Transverse colon (tissue), 3 donors: ENCODE results near the gene DKK3.

Source experiments
- POLR2A ChIP-seq: fragments of 450-650 bp; IDR thresholded peaks from one replicate; pipeline ENCODE4 v1.6.1; 2016; ENCODE audit warnings: antibody characterized with exemption, mild to moderate bottlenecking, moderate library complexity
- TF ChIP-seq, protein P1 (sequence below), 5 experiments: fragments of 200-600 bp in 3 of 5; fragments of 450-650 bp in 2 of 5; sonication (generic) in 3 of 5; IDR thresholded peaks; 1 replicate in 2 of 5; 2 replicates in 3 of 5; pipeline ENCODE4 v1.5.1; 2016 to 2017; ENCODE audit warnings: antibody characterized with exemption in 5 of 5, inconsistent platforms in 3 of 5, mild to moderate bottlenecking in 2 of 5, moderate library complexity in 1 of 5

DNA sequence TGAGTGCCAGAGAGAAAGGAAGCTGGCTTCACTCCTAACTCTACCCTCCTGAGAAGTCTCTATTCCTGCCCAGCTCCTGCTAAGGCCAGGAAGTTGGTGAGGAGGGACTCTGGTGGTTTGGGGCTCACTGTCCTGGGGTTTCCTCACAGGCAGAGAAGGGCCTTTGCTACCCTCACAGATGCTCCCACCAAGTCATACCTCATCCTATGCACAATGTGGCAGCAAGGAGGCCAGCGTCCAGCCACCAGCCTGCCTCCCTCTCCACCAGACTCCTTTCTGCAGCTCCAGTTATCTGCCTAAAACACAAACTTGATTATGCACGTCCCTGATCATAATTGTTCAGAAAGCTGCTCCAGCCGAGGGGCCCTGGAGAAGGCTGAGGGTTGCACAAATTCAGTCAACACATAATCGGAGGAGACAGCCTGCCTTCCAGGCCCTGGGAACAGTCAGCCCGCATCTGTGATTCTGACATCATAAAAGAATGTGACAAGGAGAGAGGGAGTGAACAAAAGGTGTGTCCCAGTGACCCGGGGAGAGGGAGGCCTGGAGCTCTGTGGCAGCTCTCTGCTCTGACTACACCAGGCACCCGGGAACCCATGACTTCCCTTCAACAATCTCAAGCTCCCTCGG lies 28.8 kb downstream of the DKK3 start:
- TF ChIP-seq, protein P1, sequence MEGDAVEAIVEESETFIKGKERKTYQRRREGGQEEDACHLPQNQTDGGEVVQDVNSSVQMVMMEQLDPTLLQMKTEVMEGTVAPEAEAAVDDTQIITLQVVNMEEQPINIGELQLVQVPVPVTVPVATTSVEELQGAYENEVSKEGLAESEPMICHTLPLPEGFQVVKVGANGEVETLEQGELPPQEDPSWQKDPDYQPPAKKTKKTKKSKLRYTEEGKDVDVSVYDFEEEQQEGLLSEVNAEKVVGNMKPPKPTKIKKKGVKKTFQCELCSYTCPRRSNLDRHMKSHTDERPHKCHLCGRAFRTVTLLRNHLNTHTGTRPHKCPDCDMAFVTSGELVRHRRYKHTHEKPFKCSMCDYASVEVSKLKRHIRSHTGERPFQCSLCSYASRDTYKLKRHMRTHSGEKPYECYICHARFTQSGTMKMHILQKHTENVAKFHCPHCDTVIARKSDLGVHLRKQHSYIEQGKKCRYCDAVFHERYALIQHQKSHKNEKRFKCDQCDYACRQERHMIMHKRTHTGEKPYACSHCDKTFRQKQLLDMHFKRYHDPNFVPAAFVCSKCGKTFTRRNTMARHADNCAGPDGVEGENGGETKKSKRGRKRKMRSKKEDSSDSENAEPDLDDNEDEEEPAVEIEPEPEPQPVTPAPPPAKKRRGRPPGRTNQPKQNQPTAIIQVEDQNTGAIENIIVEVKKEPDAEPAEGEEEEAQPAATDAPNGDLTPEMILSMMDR (IDR thresholded peaks at IDR 0.05): no peak
- no peak for TF ChIP-seq POLR2A
